ENCODE data around the gene UCHL3.

UCHL3 gene

DNA sequence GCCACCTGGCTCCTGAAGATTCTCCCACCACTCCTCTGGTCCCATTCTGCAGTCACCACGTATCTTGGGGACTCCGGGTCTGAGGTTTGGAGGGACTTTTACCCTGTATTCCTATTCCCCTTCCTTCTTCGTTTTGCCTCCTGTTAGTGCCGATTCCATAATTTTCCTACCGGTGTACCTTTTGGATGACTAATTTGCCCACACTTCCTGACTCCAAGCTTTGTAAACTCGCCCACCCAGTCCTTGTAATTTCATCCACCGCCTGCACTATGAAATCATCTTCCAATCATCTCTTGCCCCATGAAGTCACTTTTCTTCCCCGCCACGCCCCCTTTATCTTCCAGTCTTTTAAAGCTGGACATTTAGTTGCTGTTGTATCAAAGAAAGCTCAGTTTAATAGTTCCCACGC lies 572 bp downstream of the UCHL3 start:
- no peak overlapping the region for H2BK12ac ChIP-seq (ENCODE audit: low read length in 2 of 2)
- peak overlapping the region; percentile 59 for H3K4me2 ChIP-seq (ENCODE audit: low read length, poor library complexity, severe bottlenecking)
- H2BK120ac ChIP-seq (ENCODE audit: low read depth, low read length), result no peak overlapping the region
- H3K79me1 ChIP-seq (replicated peaks; ENCODE audit: low read length, poor library complexity, severe bottlenecking), result peaks cover 12% of the 10 kb centered on the region
- no peak overlapping the region for H4K8ac ChIP-seq (ENCODE audit: low read length)
- H4K91ac ChIP-seq (ENCODE audit: low read length), result no peak overlapping the region
- no peak overlapping the region for H2AFZ ChIP-seq (ENCODE audit: low read depth, low read length)
- H3K9me3 ChIP-seq (ENCODE audit: control insufficient read depth, low read length), result no peaks in the 10 kb centered on the region
- H3K4me1 ChIP-seq (ENCODE audit: control insufficient read depth, insufficient read depth, low read depth, low read length), result peaks cover 3% of the 10 kb centered on the region
- H2BK5ac ChIP-seq (ENCODE audit: low read depth, low read length, poor library complexity, severe bottlenecking), result no peak overlapping the region
- WGBS, result 2% methylated on average over 8 of the region's 10 CpGs
- no peak overlapping the region for H3K23ac ChIP-seq (ENCODE audit: low read length in 2 of 2)
- H3K14ac ChIP-seq (ENCODE audit: low read length in 2 of 2), result no peak overlapping the region
- peak; percentile 76 for DNase-seq
- H3K4ac ChIP-seq (ENCODE audit: low read depth in 1 of 2, low read length in 2 of 2), result no peak overlapping the region
- H2AK5ac ChIP-seq (ENCODE audit: low read length, severe bottlenecking), result no peak overlapping the region
- H3K9ac ChIP-seq (ENCODE audit: low read length), result peak overlapping the region; percentile 99
- H3K18ac ChIP-seq (ENCODE audit: low read depth in 1 of 2, low read length in 2 of 2), result no peak overlapping the region
- no peak overlapping the region for H2BK15ac ChIP-seq (ENCODE audit: low read depth, poor library complexity, severe bottlenecking)
- H3K27me3 ChIP-seq (ENCODE audit: control insufficient read depth in 1 of 2, insufficient read depth in 1 of 2, low read length in 2 of 2), result no peaks in the 10 kb centered on the region
- H3K36me3 ChIP-seq (ENCODE audit: control insufficient read depth in 1 of 2, insufficient read depth in 2 of 2, low read depth in 1 of 2, low read length in 2 of 2), result peaks cover 3 to 22% of the 10 kb centered on the region in 2 experiments
- peak overlapping the region; percentile 98 for H3K4me3 ChIP-seq (ENCODE audit: insufficient read depth in 1 of 2, low read depth in 1 of 2, low read length in 2 of 2)
- H3K27ac ChIP-seq (ENCODE audit: low read length, poor library complexity, severe bottlenecking), result peak overlapping the region; percentile 3

- Histone ChIP-seq H3K79me1 (replicated peaks; ENCODE audit: low read length, poor library complexity, severe bottlenecking) (peaks cover 15% of the 10 kb centered on the region), H3K9me3 (ENCODE audit: control insufficient read depth, low read length) (no peaks in the 10 kb centered on the region), H4K8ac (ENCODE audit: low read length) (no peak overlapping the region), H3K27me3 (ENCODE audit: control insufficient read depth in 1 of 2, insufficient read depth in 1 of 2, low read length in 2 of 2) (no peaks in the 10 kb centered on the region), H4K91ac (ENCODE audit: low read length) (no peak overlapping the region), H3K14ac (ENCODE audit: low read length in 2 of 2) (no peak overlapping the region), H3K9ac (ENCODE audit: low read length) (no peak overlapping the region), H3K4me3 (ENCODE audit: insufficient read depth in 1 of 2, low read depth in 1 of 2, low read length in 2 of 2) (no peak overlapping the region), H3K4ac (ENCODE audit: low read depth in 1 of 2, low read length in 2 of 2) (no peak overlapping the region), H2BK5ac (ENCODE audit: low read depth, low read length, poor library complexity, severe bottlenecking) (no peak overlapping the region), H3K36me3 (ENCODE audit: control insufficient read depth in 1 of 2, insufficient read depth in 2 of 2, low read depth in 1 of 2, low read length in 2 of 2) (peaks cover 3 to 24% of the 10 kb centered on the region in 2 experiments), H2AK5ac (ENCODE audit: low read length, severe bottlenecking) (no peak overlapping the region), H3K4me2 (ENCODE audit: low read length, poor library complexity, severe bottlenecking) (no peak overlapping the region), H3K27ac (ENCODE audit: low read length, poor library complexity, severe bottlenecking) (no peak overlapping the region), H3K18ac (ENCODE audit: low read depth in 1 of 2, low read length in 2 of 2) (no peak overlapping the region), H2BK15ac (ENCODE audit: low read depth, poor library complexity, severe bottlenecking) (no peak overlapping the region), H3K23ac (ENCODE audit: low read length in 2 of 2) (no peak overlapping the region), H2BK12ac (ENCODE audit: low read length in 2 of 2) (no peak overlapping the region), H3K4me1 (ENCODE audit: control insufficient read depth, insufficient read depth, low read depth, low read length) (peaks cover 3% of the 10 kb centered on the region), H2AFZ (ENCODE audit: low read depth, low read length) (no peak overlapping the region), H2BK120ac (ENCODE audit: low read depth, low read length) (no peak overlapping the region)
- WGBS, result 97% methylated on average over 1 of the region's 1 CpG
- no peak for DNase-seq
Observed at GRCh38 chr13:75554464-75554863, 4.9 kb downstream of the UCHL3 start.

DNA sequence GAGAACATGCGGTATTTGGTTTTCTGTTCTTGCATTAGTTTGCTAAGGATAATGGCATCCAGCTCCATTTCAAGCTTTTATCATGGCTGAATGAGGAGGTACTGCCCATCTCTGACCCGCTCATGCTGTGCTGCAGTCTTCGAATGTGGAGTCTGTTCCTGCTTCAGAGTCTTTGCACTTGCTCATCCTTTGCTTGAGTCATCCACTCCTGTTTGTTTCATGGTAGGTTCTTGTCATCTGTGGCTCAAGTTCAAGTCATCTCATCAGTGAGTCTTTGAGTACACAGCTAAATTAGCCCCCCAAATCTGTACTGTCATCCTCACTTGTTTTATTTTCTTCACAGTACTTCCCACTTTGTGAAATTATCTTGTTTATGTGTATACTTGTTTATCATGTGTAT lies 5.4 kb downstream of the UCHL3 start:
- Histone ChIP-seq H3K23ac (ENCODE audit: low read length in 2 of 2) (no peak overlapping the region), H3K27me3 (ENCODE audit: control insufficient read depth in 1 of 2, insufficient read depth in 1 of 2, low read length in 2 of 2) (no peaks in the 10 kb centered on the region), H3K18ac (ENCODE audit: low read depth in 1 of 2, low read length in 2 of 2) (no peak overlapping the region), H3K9ac (ENCODE audit: low read length) (no peak overlapping the region), H2BK15ac (ENCODE audit: low read depth, poor library complexity, severe bottlenecking) (no peak overlapping the region), H3K14ac (ENCODE audit: low read length in 2 of 2) (no peak overlapping the region), H2BK5ac (ENCODE audit: low read depth, low read length, poor library complexity, severe bottlenecking) (no peak overlapping the region), H3K4me1 (ENCODE audit: control insufficient read depth, insufficient read depth, low read depth, low read length) (peaks cover 3% of the 10 kb centered on the region), H4K91ac (ENCODE audit: low read length) (no peak overlapping the region), H2AK5ac (ENCODE audit: low read length, severe bottlenecking) (no peak overlapping the region), H2BK120ac (ENCODE audit: low read depth, low read length) (no peak overlapping the region), H3K4me3 (ENCODE audit: insufficient read depth in 1 of 2, low read depth in 1 of 2, low read length in 2 of 2) (no peak overlapping the region), H3K4me2 (ENCODE audit: low read length, poor library complexity, severe bottlenecking) (no peak overlapping the region), H3K36me3 (ENCODE audit: control insufficient read depth in 1 of 2, insufficient read depth in 2 of 2, low read depth in 1 of 2, low read length in 2 of 2) (peaks cover 3 to 24% of the 10 kb centered on the region in 2 experiments), H3K9me3 (ENCODE audit: control insufficient read depth, low read length) (no peaks in the 10 kb centered on the region), H2BK12ac (ENCODE audit: low read length in 2 of 2) (no peak overlapping the region), H2AFZ (ENCODE audit: low read depth, low read length) (no peak overlapping the region), H3K79me1 (replicated peaks; ENCODE audit: low read length, poor library complexity, severe bottlenecking) (peaks cover 13% of the 10 kb centered on the region), H4K8ac (ENCODE audit: low read length) (no peak overlapping the region), H3K4ac (ENCODE audit: low read depth in 1 of 2, low read length in 2 of 2) (no peak overlapping the region), H3K27ac (ENCODE audit: low read length, poor library complexity, severe bottlenecking) (no peak overlapping the region)
- no peak for DNase-seq
- WGBS, result 98% methylated on average over 3 of the region's 3 CpGs

GRCh38 chr13:75555836-75556235 lies 6.2 kb downstream of the UCHL3 start:
- H2BK120ac ChIP-seq (ENCODE audit: low read depth, low read length), result no peak overlapping the region
- no peak overlapping the region for H2BK15ac ChIP-seq (ENCODE audit: low read depth, poor library complexity, severe bottlenecking)
- no peak overlapping the region for H2BK5ac ChIP-seq (ENCODE audit: low read depth, low read length, poor library complexity, severe bottlenecking)
- H3K23ac ChIP-seq (ENCODE audit: low read length in 2 of 2), result no peak overlapping the region
- H3K4ac ChIP-seq (ENCODE audit: low read depth in 1 of 2, low read length in 2 of 2), result no peak overlapping the region
- no peak overlapping the region for H3K9ac ChIP-seq (ENCODE audit: low read length)
- no peak overlapping the region for H3K14ac ChIP-seq (ENCODE audit: low read length in 2 of 2)
- H3K27ac ChIP-seq (ENCODE audit: low read length, poor library complexity, severe bottlenecking), result no peak overlapping the region
- H2AFZ ChIP-seq (ENCODE audit: low read depth, low read length), result no peak overlapping the region
- no peak overlapping the region for H4K8ac ChIP-seq (ENCODE audit: low read length)
- H3K9me3 ChIP-seq (ENCODE audit: control insufficient read depth, low read length), result no peaks in the 10 kb centered on the region
- H3K36me3 ChIP-seq (ENCODE audit: control insufficient read depth in 1 of 2, insufficient read depth in 2 of 2, low read depth in 1 of 2, low read length in 2 of 2), result peaks cover 4 to 27% of the 10 kb centered on the region in 2 experiments
- no peak overlapping the region for H3K18ac ChIP-seq (ENCODE audit: low read depth in 1 of 2, low read length in 2 of 2)
- no peak overlapping the region for H2AK5ac ChIP-seq (ENCODE audit: low read length, severe bottlenecking)
- H2BK12ac ChIP-seq (ENCODE audit: low read length in 2 of 2), result no peak overlapping the region
- no peak overlapping the region for H3K4me3 ChIP-seq (ENCODE audit: insufficient read depth in 1 of 2, low read depth in 1 of 2, low read length in 2 of 2)
- no peaks in the 10 kb centered on the region for H3K27me3 ChIP-seq (ENCODE audit: control insufficient read depth in 1 of 2, insufficient read depth in 1 of 2, low read length in 2 of 2)
- no CpG with 5 or more reads among the region's 1 CpG for WGBS
- H3K4me2 ChIP-seq (ENCODE audit: low read length, poor library complexity, severe bottlenecking), result no peak overlapping the region
- no peak overlapping the region for H4K91ac ChIP-seq (ENCODE audit: low read length)
- H3K4me1 ChIP-seq (ENCODE audit: control insufficient read depth, insufficient read depth, low read depth, low read length), result peaks cover 3% of the 10 kb centered on the region
- peaks cover 14% of the 10 kb centered on the region for H3K79me1 ChIP-seq (replicated peaks; ENCODE audit: low read length, poor library complexity, severe bottlenecking)
- DNase-seq, result no peak
